ENCODE data around the gene GRAMD1A. TPM values are rescaled to one million over a fixed set of nuclear protein-coding genes. Genes with fewer than 3 reads are reported as not detected.
A peak's percentile ranks its signal among the peaks of the same experiment; 100 is the strongest.

The GRAMD1A gene
- total and polyA plus RNA-seq, 2 of the 8 experiments (the other 6 are each of a cell fraction or from before 2014, with no cell fraction given), result 113 to 154 TPM

GRCh38 chr19:35027851-35028599 lies 27.9 kb downstream of the GRAMD1A start:
- no peaks in the 10 kb centered on the region for H3K9me3 ChIP-seq (ENCODE audit: insufficient read depth in 2 of 2, low read depth in 1 of 2, low read length in 1 of 2)
- H4K8ac ChIP-seq (ENCODE audit: extremely low read depth, insufficient read depth, low read length), result no peak overlapping the region
- no peak overlapping the region for H3K9ac ChIP-seq (replicated peaks in 1 of 4; ENCODE audit: extremely low read depth in 1 of 4, low read depth in 3 of 4, low read length in 3 of 4)
- peaks cover 0 to 8% (median 4%) of the 10 kb centered on the region in 4 experiments; a peak in 6 of 7 replicates for H3K4me1 ChIP-seq (replicated peaks in 1 of 4; ENCODE audit: control insufficient read depth in 3 of 4, insufficient read depth in 4 of 4, low read length in 3 of 4)
- peaks cover 20 to 50% (median 38%) of the 10 kb centered on the region in 4 experiments for H3K36me3 ChIP-seq (ENCODE audit: control insufficient read depth in 2 of 4, insufficient read depth in 4 of 4, low read length in 3 of 4)
- no peak overlapping the region for H2BK12ac ChIP-seq (ENCODE audit: low read depth, low read length)
- H3K23ac ChIP-seq (ENCODE audit: insufficient read length), result no peak overlapping the region
- H3K4ac ChIP-seq (replicated peaks; ENCODE audit: insufficient read length, low read depth, low read length), result no peak overlapping the region
- no peak overlapping the region for H2BK120ac ChIP-seq (replicated peaks; ENCODE audit: low read depth, low read length)
- no peak overlapping the region for H2AFZ ChIP-seq (ENCODE audit: low read length)
- H4K5ac ChIP-seq (ENCODE audit: insufficient read length, low read depth, low read length), result no peak overlapping the region
- H2BK5ac ChIP-seq (ENCODE audit: low read depth, low read length), result no peak overlapping the region
- no peak for TF ChIP-seq FOSL1 (IDR thresholded peaks at IDR 0.05; ENCODE audit: insufficient read depth, low read depth, low read length)
- 0 out of 2 replicates have a peak, but pooled peaks have one; percentile 36 for TF ChIP-seq KDM1A (IDR thresholded peaks at IDR 0.05; ENCODE audit: borderline replicate concordance, low read length)
- peak; percentile 32 to 51; a peak in 2 of 3 replicates for TF ChIP-seq POLR2A (IDR thresholded peaks at IDR 0.05; ENCODE audit: control extremely low read depth in 1 of 2, low read depth in 2 of 2, low read length in 2 of 2)
- peak; percentile 58 for TF ChIP-seq POLR2AphosphoS5 (IDR thresholded peaks at IDR 0.05; ENCODE audit: low read depth, low read length)
- TF ChIP-seq JUN (IDR thresholded peaks at IDR 0.05; ENCODE audit: low read depth, low read length), result no peak
- H3K4me3 ChIP-seq (ENCODE audit: extremely low read depth in 1 of 4, insufficient read depth in 2 of 4, low read depth in 3 of 4, low read length in 4 of 4), result no peak overlapping the region
- CTCF ChIA-PET (ENCODE audit: partially characterized antibody), result interaction anchor here (0.9 to 3.2 kb wide), 7 partner anchors 15 to 189 kb away, joined by 3 to 11 read pairs (median 4); no protein-coding TSS in a partner anchor
- H3K79me1 ChIP-seq (ENCODE audit: low read depth, low read length), result no peaks in the 10 kb centered on the region
- no peak overlapping the region for H3K14ac ChIP-seq (ENCODE audit: insufficient read length)
- H2BK15ac ChIP-seq (ENCODE audit: low read length), result no peak overlapping the region
- peaks cover 4 to 30% (median 27%) of the 10 kb centered on the region in 4 experiments for H3K27me3 ChIP-seq (replicated peaks in 1 of 4; ENCODE audit: control insufficient read depth in 3 of 4, extremely low read depth in 1 of 4, insufficient read depth in 3 of 4, low read length in 3 of 4)
- FAIRE-seq (no peak), DNase-seq (ENCODE audit: low read depth in 1 of 2, low spot score in 2 of 2) (no peak)
- H3K56ac ChIP-seq (replicated peaks; ENCODE audit: insufficient read length, low read depth, low read length), result no peak overlapping the region
- H4K91ac ChIP-seq (replicated peaks; ENCODE audit: insufficient read length, low read length), result no peak overlapping the region
- no peak overlapping the region for H2BK20ac ChIP-seq (ENCODE audit: low read length)
- H3K27ac ChIP-seq (ENCODE audit: low read depth, low read length), result no peak overlapping the region
- H3K4me2 ChIP-seq (ENCODE audit: insufficient read depth in 1 of 2, low read depth in 2 of 2, low read length in 2 of 2), result no peak overlapping the region
- 86% methylated on average over 7 of the region's 7 CpGs; no CpG with 5 or more reads in 1 of the 2 experiments for WGBS, 2 experiments (ENCODE audit: extremely low coverage in 1 of 2, insufficient coverage in 1 of 2, insufficient read length in 1 of 2, insufficient replicate concordance in 2 of 2, low coverage in 1 of 2, low lambda C conversion rate in 2 of 2, missing lambda C conversion rate in 1 of 2)
- H2AK5ac ChIP-seq (ENCODE audit: low read depth, low read length), result no peak overlapping the region
- POLR2A ChIA-PET (ENCODE audit: partially characterized antibody), result interaction anchor here (0.6 to 24.8 kb wide), 8 partner anchors 11 to 62 kb away, joined by 3 to 366 read pairs (median 3); partner anchors contain the start of gene GRAMD1A
- no peak overlapping the region for H3K18ac ChIP-seq (ENCODE audit: extremely low read depth, low read length)
- peaks cover 7 to 19% of the 10 kb centered on the region in 2 experiments for H4K20me1 ChIP-seq (replicated peaks in 1 of 2; ENCODE audit: control insufficient read depth in 1 of 2, insufficient read depth in 2 of 2, low read length in 2 of 2)
- H3K23me2 ChIP-seq (ENCODE audit: low read depth, low read length), result peaks cover 10% of the 10 kb centered on the region; the same call in 1 of the 2 replicates
- no peaks in the 10 kb centered on the region for H3K79me2 ChIP-seq (ENCODE audit: control insufficient read depth in 1 of 2, insufficient read depth in 2 of 2, low read length in 2 of 2)

All from H1 (cell line).